Uterus (tissue), 4 donors: ENCODE data around the gene HAND1. TPM values are rescaled to one million over a fixed set of nuclear protein-coding genes. Genes with fewer than 3 reads are reported as not detected.

Experiments
- DNase-seq, 2 donors: peaks; one replicate each; pipeline ENCODE4 v3.0.0-alpha.2; 2019 to 2020
- H3K27ac ChIP-seq, 2 donors: fragments of 200-600 bp; sonication (generic); 1 replicate in 1 of 2; 2 replicates in 1 of 2; pipeline ENCODE4 v1.5.1; 2016 to 2018
- H3K27me3 ChIP-seq, 2 donors: fragments of 200-600 bp; sonication (generic); one replicate each; pipeline ENCODE4 v1.5.1; 2018 to 2019; ENCODE audit warnings: control low read depth in 1 of 2
- H3K36me3 ChIP-seq, 2 donors: fragments of 200-600 bp; sonication (generic); one replicate each; pipeline ENCODE4 v1.5.1; 2019; ENCODE audit warnings: control low read depth in 1 of 2
- H3K4me1 ChIP-seq, 2 donors: fragments of 200-600 bp; sonication (generic); one replicate each; pipeline ENCODE4 v1.5.1; 2018 to 2019; ENCODE audit warnings: control low read depth in 1 of 2
- H3K4me3 ChIP-seq, 2 donors: fragments of 200-600 bp; sonication (generic); 1 replicate in 1 of 2; 2 replicates in 1 of 2; pipeline ENCODE4 v1.5.1; 2018 to 2019; ENCODE audit warnings: mild to moderate bottlenecking in 1 of 2
- H3K9me3 ChIP-seq, 2 donors: fragments of 200-600 bp; sonication (generic); one replicate each; pipeline ENCODE4 v1.5.1; 2019; ENCODE audit warnings: control low read depth in 1 of 2
- CTCF ChIP-seq, 4 experiments: fragments of 200-600 bp in 2 of 4; fragments of 450-650 bp in 2 of 4; sonication (generic) in 2 of 4; IDR thresholded peaks; one replicate each; pipeline ENCODE4 v1.5.1; 2016 to 2019; ENCODE audit warnings: antibody characterized with exemption in 4 of 4, mild to moderate bottlenecking in 2 of 4, moderate library complexity in 1 of 4
- POLR2A ChIP-seq, 2 donors: fragments of 450-650 bp; IDR thresholded peaks; one replicate each; pipeline ENCODE4 v1.6.1; 2016; ENCODE audit warnings: antibody characterized with exemption in 2 of 2, mild to moderate bottlenecking in 1 of 2, moderate library complexity in 1 of 2
- intact Hi-C: fragments of 100-400 bp; cut with DNase I; formaldehyde crosslinking; loops from one replicate; pipeline ENCODE4 v1.15.1; 2023; ENCODE audit warnings: low total_unique reads
- total RNA-seq, 4 donors: library from RNA; depleted of rRNA in 3 of 4; stranded (reverse); fragments of >200 nt in 3 of 4; gene quantifications; one replicate each; pipeline versions ENCODE4 v1.1.0 to v1.2.4, GENCODE V29; 2014 to 2023
- donor health status: DM: yes; HTN: yes; CAD: no.

Gene HAND1
- total RNA-seq, 4 donors from 2014 or later: 0.14 TPM; not detected in 3

DNA sequence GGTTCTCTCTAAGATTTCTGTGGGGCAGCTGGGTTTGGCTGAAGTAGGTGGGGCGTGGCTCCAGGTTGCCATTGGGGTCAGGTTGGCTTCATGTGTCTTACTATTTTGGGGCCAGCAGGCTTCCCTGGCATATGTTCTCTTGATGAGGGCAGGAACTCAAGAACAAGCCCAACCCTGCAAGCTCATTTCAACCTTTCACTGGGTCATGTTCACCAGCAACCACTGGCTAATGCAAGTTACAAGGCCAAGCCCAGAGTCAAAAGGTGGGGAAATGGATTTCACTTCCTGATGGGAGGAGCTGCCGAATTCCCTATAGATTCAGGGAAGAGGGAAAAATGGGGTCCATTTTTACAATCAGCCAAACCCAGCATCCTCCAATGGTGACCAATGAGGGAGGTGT, 34.0 kb upstream of the HAND1 start:
- H3K36me3 ChIP-seq: no peaks in the 10 kb centered on the region
- TF ChIP-seq POLR2A (IDR thresholded peaks at IDR 0.05) (no peak), CTCF (IDR thresholded peaks at IDR 0.05) (no peak)
- no peaks in the 10 kb centered on the region for H3K27me3 ChIP-seq
- intact Hi-C loops: no loop called here
- no peak overlapping the region for H3K27ac ChIP-seq
- H3K9me3 ChIP-seq: no peaks in the 10 kb centered on the region
- no peaks in the 10 kb centered on the region for H3K4me1 ChIP-seq
- DNase-seq: no peak
- no peak overlapping the region for H3K4me3 ChIP-seq

GRCh38 chr5:154509784-154510555, 31.9 kb upstream of the HAND1 start:
- no peak for DNase-seq
- no peaks in the 10 kb centered on the region for H3K36me3 ChIP-seq
- intact Hi-C loops: no loop called here
- no peaks in the 10 kb centered on the region for H3K9me3 ChIP-seq
- TF ChIP-seq CTCF (IDR thresholded peaks at IDR 0.05): no peak
- no peaks in the 10 kb centered on the region for H3K4me1 ChIP-seq
- H3K27me3 ChIP-seq: no peaks in the 10 kb centered on the region
- H3K4me3 ChIP-seq: no peak overlapping the region
- H3K27ac ChIP-seq: no peak overlapping the region

- Histone ChIP-seq H3K36me3 (no peaks in the 10 kb centered on the region), H3K4me3 (no peak overlapping the region), H3K4me1 (no peaks in the 10 kb centered on the region), H3K27ac (no peak overlapping the region), H3K9me3 (no peaks in the 10 kb centered on the region), H3K27me3 (no peaks in the 10 kb centered on the region)
- no peak for DNase-seq
- TF ChIP-seq POLR2A (IDR thresholded peaks at IDR 0.05): no peak
- TF ChIP-seq CTCF (IDR thresholded peaks at IDR 0.05): no peak
- intact Hi-C loops: no loop called here
These were observed 30.1 kb upstream of the HAND1 start for GRCh38 chr5:154508114-154508513.

- TF ChIP-seq CTCF (IDR thresholded peaks at IDR 0.05) (no peak), POLR2A (IDR thresholded peaks at IDR 0.05) (no peak)
- Histone ChIP-seq H3K27ac (no peak overlapping the region), H3K4me3 (no peak overlapping the region), H3K9me3 (no peaks in the 10 kb centered on the region), H3K4me1 (no peaks in the 10 kb centered on the region), H3K27me3 (no peaks in the 10 kb centered on the region), H3K36me3 (no peaks in the 10 kb centered on the region)
- no peak for DNase-seq
- intact Hi-C loops: no loop called here
These were observed 28.7 kb upstream of the HAND1 start for GRCh38 chr5:154506716-154507080.

- no peak overlapping the region for H3K4me3 ChIP-seq
- DNase-seq: no peak
- H3K27ac ChIP-seq: no peak overlapping the region
- no peaks in the 10 kb centered on the region for H3K9me3 ChIP-seq
- H3K4me1 ChIP-seq: no peaks in the 10 kb centered on the region
- intact Hi-C loops: no loop called here
- H3K27me3 ChIP-seq: no peaks in the 10 kb centered on the region
- H3K36me3 ChIP-seq: no peaks in the 10 kb centered on the region
- TF ChIP-seq CTCF (IDR thresholded peaks at IDR 0.05): no peak
- no peak for TF ChIP-seq POLR2A (IDR thresholded peaks at IDR 0.05)
These were observed 28.2 kb upstream of the HAND1 start for GRCh38 chr5:154506049-154506715.
